CD8-positive, alpha-beta memory T cell (primary cell): Measurements from ENCODE around the gene CRYBA2. TPM values are rescaled to one million over a fixed set of nuclear protein-coding genes. Genes with fewer than 3 reads are reported as not detected.

Experiments used
- CTCF ChIA-PET: fragments of 350-600 bp; sonication (Branson Sonifier 250); formaldehyde crosslinking; loops from one replicate; lab custom pipeline; 2021; ENCODE audit warnings: antibody characterized with exemption; lab: Charles Lee
- POLR2A ChIA-PET: fragments of 350-600 bp; sonication (Branson Sonifier 250); formaldehyde crosslinking; loops from one replicate; lab custom pipeline; 2021; ENCODE audit warnings: antibody characterized with exemption; lab: Charles Lee
- DNase-seq, 5 donors: peaks; one replicate each; pipeline versions ENCODE4 v3.0.0 to v3.0.0-alpha.2; 2020 to 2022; ENCODE audit warnings: mixed read lengths in 1 of 5
- H3K27ac ChIP-seq: one replicate; pipeline ENCODE4 v1.7.0; 2013; ENCODE audit warnings: low read depth, mild to moderate bottlenecking, low read length, moderate library complexity
- H3K27me3 ChIP-seq: 2 replicates; pipeline ENCODE4 v1.7.0; 2013; ENCODE audit warnings: low read length, mild to moderate bottlenecking; ENCODE audit not compliant: insufficient read depth, poor library complexity, severe bottlenecking
- H3K36me3 ChIP-seq: 2 replicates; pipeline ENCODE4 v1.7.0; 2013; ENCODE audit warnings: mild to moderate bottlenecking, low read length, moderate library complexity; ENCODE audit not compliant: insufficient read depth
- H3K4me1 ChIP-seq: 2 replicates; pipeline ENCODE4 v1.7.0; 2013; ENCODE audit warnings: mild to moderate bottlenecking, low read length, moderate library complexity; ENCODE audit not compliant: insufficient read depth
- H3K4me3 ChIP-seq: 2 replicates; pipeline ENCODE4 v1.7.0; 2013; ENCODE audit warnings: mild to moderate bottlenecking, low read length
- H3K9me3 ChIP-seq: 2 replicates; pipeline ENCODE4 v1.7.0; 2013; ENCODE audit warnings: mild to moderate bottlenecking, low read length
- H3K27ac Mint-ChIP-seq, 8 donors: one replicate each; pipeline ENCODE4 v1.8.0; 2020 to 2021; ENCODE audit warnings: mixed read lengths in 8 of 8, mild to moderate bottlenecking in 6 of 8, inconsistent platforms in 3 of 8, moderate library complexity in 3 of 8
- H3K27me3 Mint-ChIP-seq, 2 donors: one replicate each; pipeline ENCODE4 v1.8.0; 2020 to 2021; ENCODE audit warnings: mixed read lengths in 2 of 2, mild to moderate bottlenecking in 1 of 2, moderate library complexity in 1 of 2
- H3K36me3 Mint-ChIP-seq, 3 donors: one replicate each; pipeline ENCODE4 v1.8.0; 2020 to 2021; ENCODE audit warnings: mixed read lengths in 3 of 3, inconsistent platforms in 1 of 3, mild to moderate bottlenecking in 1 of 3
- H3K4me1 Mint-ChIP-seq, 3 donors: one replicate each; pipeline ENCODE4 v1.8.0; 2020 to 2021; ENCODE audit warnings: mixed read lengths in 3 of 3, inconsistent platforms in 1 of 3, mild to moderate bottlenecking in 1 of 3
- H3K4me3 Mint-ChIP-seq, 7 donors: one replicate each; pipeline ENCODE4 v1.8.0; 2020 to 2021; ENCODE audit warnings: mixed read lengths in 7 of 7, mild to moderate bottlenecking in 6 of 7, moderate library complexity in 4 of 7, inconsistent platforms in 2 of 7
- H3K9me3 Mint-ChIP-seq, 5 donors: one replicate each; pipeline ENCODE4 v1.8.0; 2020 to 2022; ENCODE audit warnings: mixed read lengths in 5 of 5, mild to moderate bottlenecking in 3 of 5, moderate library complexity in 2 of 5, inconsistent platforms in 1 of 5
- polyA plus RNA-seq: library from polyadenylated mRNA; unstranded; fragments of 300-500 nt; fragmentation: Illumina TruSeq; gene quantifications from one replicate; pipeline ENCODE4 v1.2.3, GENCODE V29; 2021
- total RNA-seq, 2 experiments: library from RNA; stranded (reverse); gene quantifications; one replicate each; pipeline ENCODE4 v1.2.3, GENCODE V29; 2021

The CRYBA2 gene
- total and polyA plus RNA-seq, 3 experiments from 2014 or later: not detected

DNA sequence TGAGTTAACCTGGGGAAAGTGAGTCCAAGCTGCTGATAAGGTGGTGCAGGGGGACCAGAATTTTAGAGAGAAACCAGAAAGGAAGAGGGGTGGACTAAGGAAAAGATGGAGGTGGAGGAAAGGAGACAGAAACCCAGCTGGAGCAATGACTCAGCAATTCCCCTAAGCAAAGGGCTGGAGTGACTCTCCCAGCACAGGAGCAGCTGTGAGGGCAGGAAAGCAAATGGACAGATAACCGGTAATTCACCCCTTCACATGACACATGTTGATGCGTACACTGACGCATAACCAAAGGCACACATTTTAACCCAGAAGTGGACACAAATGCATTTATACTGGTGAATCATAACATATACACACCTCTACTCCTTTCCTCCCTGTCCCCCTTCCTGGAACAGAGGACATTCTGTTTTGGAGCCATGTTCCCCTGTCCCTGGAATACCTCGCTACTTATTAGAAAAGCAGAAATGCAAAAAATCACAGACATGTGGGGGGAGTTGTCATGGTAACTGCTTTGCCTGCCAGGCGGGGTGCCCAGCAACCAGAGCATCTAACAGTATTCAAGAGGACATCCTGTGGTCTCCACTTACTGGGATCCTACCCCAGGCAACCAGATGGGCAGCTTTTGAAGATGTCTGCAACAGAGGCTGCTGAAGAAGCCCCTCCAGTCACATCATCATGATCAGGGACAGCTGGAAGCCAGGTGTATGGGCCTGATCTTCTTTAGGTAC, 29.0 kb downstream of the CRYBA2 start:
- DNase-seq: no peak
- Mint-ChIP-seq H3K36me3 (peaks cover 0 to 7% (median 0%) of the 10 kb centered on the region in 3 donors), H3K9me3 (peaks cover 0 to 5% (median 0%) of the 10 kb centered on the region in 5 donors), H3K27me3 (peaks cover 58 to 69% of the 10 kb centered on the region in 2 donors), H3K27ac (no peak overlapping the region), H3K4me1 (peaks cover 8 to 30% (median 9%) of the 10 kb centered on the region in 3 donors), H3K4me3 (peak overlapping the region in 1 of 7 donors; percentile 35)
- POLR2A ChIA-PET: no interaction called here
- H3K36me3 ChIP-seq: no peaks in the 10 kb centered on the region
- CTCF ChIA-PET: interaction anchor here (5.1 kb wide), 1 partner anchor 17 kb away, joined by 28 read pairs; no protein-coding TSS in a partner anchor
- peaks cover 40% of the 10 kb centered on the region for H3K27me3 ChIP-seq
- no peaks in the 10 kb centered on the region for H3K9me3 ChIP-seq
- H3K4me3 ChIP-seq: no peak overlapping the region
- no peak overlapping the region for H3K27ac ChIP-seq
- peaks cover 11% of the 10 kb centered on the region for H3K4me1 ChIP-seq

DNA sequence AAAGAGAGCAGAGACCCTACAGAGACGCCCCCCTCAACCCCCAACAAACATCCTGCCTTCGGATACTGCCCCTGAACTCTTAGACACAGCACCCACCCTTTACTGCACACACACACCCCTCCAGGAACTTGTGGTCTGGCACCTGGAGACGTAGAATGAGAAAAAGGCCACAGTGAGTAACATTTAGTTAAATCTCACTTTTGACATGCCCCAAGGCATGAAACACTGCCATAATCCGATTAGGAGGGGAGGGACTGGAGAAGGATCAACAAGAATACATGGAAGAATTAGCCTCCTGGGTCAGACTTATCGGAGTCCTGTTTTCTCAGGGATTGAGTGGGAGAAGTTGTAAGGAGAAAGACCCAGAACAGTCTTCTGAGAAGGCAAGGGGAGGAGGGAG, 29.6 kb downstream of the CRYBA2 start:
- peaks cover 12 to 36% (median 14%) of the 10 kb centered on the region in 3 donors for H3K4me1 Mint-ChIP-seq
- DNase-seq: no peak
- H3K27ac ChIP-seq: no peak overlapping the region
- CTCF ChIA-PET: interaction anchor here (0.6 to 5.1 kb wide), 2 partner anchors 17 kb away, joined by 5 to 28 read pairs; no protein-coding TSS in a partner anchor
- no peak overlapping the region for H3K4me3 ChIP-seq
- H3K27me3 Mint-ChIP-seq: peaks cover 64 to 71% of the 10 kb centered on the region in 2 donors
- peaks cover 11% of the 10 kb centered on the region for H3K4me1 ChIP-seq
- no peak overlapping the region for H3K4me3 Mint-ChIP-seq
- peaks cover 0 to 7% (median 0%) of the 10 kb centered on the region in 3 donors for H3K36me3 Mint-ChIP-seq
- peaks cover 0 to 5% (median 0%) of the 10 kb centered on the region in 5 donors for H3K9me3 Mint-ChIP-seq
- POLR2A ChIA-PET: no interaction called here
- H3K9me3 ChIP-seq: no peaks in the 10 kb centered on the region
- no peaks in the 10 kb centered on the region for H3K36me3 ChIP-seq
- peaks cover 44% of the 10 kb centered on the region for H3K27me3 ChIP-seq
- H3K27ac Mint-ChIP-seq: no peak overlapping the region

DNA sequence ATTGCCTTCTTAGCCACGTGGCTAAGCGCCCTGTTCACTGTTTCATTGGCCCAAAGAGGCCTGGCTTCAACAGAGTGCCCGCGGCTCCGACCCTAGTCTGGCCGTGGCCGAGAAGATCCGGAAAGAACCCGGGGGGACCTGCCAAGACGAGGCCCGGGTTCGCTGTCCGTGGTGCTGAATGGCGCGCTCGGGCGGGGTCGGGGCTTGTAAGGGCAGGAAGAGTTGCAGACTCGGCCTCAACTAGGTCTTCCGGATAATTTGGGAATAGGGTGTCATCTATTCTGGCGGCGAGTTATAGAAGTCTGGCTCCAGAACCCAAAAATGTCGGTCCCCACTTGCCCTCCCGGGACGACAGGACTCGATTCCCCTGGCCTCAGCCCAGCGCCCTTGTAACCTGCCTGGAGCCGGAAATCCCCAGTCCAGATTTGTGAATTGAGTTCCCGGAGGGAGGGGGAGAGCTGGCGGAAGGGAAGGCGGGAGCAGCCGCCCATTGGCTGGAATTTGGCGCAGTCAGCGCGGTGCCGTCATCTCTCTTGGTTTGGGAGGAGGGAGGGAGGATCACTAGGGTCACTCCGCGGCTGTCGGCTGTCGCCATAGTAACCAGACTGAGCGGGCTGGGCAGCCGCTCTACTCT, 30.2 kb downstream of the CRYBA2 start:
- Mint-ChIP-seq H3K36me3 (peaks cover 0 to 7% (median 0%) of the 10 kb centered on the region in 3 donors), H3K27ac (no peak overlapping the region), H3K9me3 (peaks cover 0 to 6% (median 0%) of the 10 kb centered on the region in 5 donors), H3K4me1 (peaks cover 12 to 37% (median 18%) of the 10 kb centered on the region in 3 donors), H3K4me3 (no peak overlapping the region), H3K27me3 (peaks cover 69 to 73% of the 10 kb centered on the region in 2 donors)
- peak; percentile 35 to 71 (median 40) for DNase-seq
- Histone ChIP-seq H3K27ac (no peak overlapping the region), H3K4me1 (peaks cover 11% of the 10 kb centered on the region), H3K27me3 (peaks cover 48% of the 10 kb centered on the region), H3K9me3 (no peaks in the 10 kb centered on the region), H3K36me3 (no peaks in the 10 kb centered on the region), H3K4me3 (no peak overlapping the region)
- CTCF ChIA-PET: interaction anchor here (0.6 to 1.6 kb wide), 2 partner anchors 17 kb away, joined by 5 read pairs; no protein-coding TSS in a partner anchor
- POLR2A ChIA-PET: no interaction called here

DNA sequence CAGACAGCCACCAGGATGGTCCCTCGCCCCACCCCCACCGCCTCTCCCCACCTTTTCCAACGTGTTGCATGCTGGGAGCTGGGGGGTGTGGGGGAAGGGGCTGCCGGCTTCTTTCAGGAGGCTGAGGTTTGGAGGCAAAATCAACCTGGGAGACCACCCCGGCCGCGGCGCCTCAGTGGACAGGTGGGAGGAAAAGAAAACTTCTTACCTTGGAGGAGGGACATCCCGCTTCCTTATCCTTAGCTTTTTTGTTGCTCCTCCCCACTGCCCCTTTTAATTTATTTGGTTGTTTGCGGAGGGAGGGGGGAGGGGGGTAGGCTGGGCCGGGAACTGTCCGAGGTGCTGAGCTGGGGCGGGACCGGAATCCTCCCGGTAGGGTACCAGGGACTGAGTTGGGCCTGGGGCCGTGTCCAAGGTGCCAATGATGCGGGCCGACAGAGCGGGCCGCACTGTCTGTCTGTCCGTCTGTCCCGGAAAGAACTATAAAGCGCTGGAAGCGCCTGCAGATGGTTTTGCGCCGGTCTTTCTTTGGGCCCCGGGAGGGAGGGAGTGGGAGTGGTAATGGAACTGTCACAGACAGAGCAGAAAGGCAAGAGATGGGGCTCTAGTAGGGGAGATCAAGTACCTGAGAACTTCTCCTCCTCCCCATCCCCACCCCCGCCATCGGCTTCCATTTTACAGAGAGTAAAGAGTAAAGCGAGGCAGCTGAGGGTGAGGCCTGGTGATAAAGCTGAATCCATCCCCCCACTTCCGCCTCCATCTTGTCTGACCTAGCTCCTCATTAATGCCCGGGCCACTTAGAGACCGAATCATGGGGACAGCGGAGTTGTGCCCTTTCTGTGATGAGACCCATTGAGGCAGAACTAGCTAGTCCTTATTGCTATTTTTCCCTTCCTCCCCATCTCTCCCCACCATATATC, 31.3 kb downstream of the CRYBA2 start:
- Mint-ChIP-seq H3K27me3 (peaks cover 77% of the 10 kb centered on the region in 2 donors), H3K27ac (no peak overlapping the region), H3K9me3 (peaks cover 0 to 9% (median 0%) of the 10 kb centered on the region in 5 donors), H3K4me1 (peaks cover 12 to 37% (median 18%) of the 10 kb centered on the region in 3 donors), H3K36me3 (peaks cover 0 to 7% (median 0%) of the 10 kb centered on the region in 3 donors), H3K4me3 (peak overlapping the region in 2 of 7 donors; percentile 19 to 36)
- POLR2A ChIA-PET: no interaction called here
- CTCF ChIA-PET: interaction anchor here (1.6 kb wide), 1 partner anchor 18 kb away, joined by 5 read pairs; no protein-coding TSS in a partner anchor
- no peaks in the 10 kb centered on the region for H3K9me3 ChIP-seq
- peaks cover 11% of the 10 kb centered on the region for H3K4me1 ChIP-seq
- no peak overlapping the region for H3K27ac ChIP-seq
- no peak overlapping the region for H3K4me3 ChIP-seq
- DNase-seq: no peak
- no peaks in the 10 kb centered on the region for H3K36me3 ChIP-seq
- H3K27me3 ChIP-seq: peaks cover 48% of the 10 kb centered on the region

DNA sequence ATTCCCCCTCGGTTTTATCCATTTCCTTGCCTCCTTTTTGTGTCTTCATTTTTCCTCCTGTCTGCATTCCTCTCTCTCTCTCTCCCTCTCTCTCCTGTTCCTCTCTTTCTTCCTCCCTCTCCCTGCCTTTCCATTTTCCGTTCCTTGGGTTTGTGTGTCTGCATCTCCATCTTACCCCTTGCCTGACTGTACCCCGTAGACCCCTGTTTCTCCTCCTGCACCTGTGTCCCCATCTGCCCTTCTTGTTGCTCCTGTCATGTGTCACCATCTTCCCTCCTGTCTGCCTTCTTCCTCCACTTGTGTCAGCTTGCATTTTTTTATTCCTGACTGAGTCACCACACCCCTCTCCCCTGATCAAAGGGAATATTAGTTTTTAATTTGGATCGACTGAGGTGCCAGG, 32.0 kb downstream of the CRYBA2 start:
- DNase-seq: no peak
- peaks cover 12 to 37% (median 18%) of the 10 kb centered on the region in 3 donors for H3K4me1 Mint-ChIP-seq
- POLR2A ChIA-PET: no interaction called here
- CTCF ChIA-PET: interaction anchor here (1.6 kb wide), 1 partner anchor 19 kb away, joined by 5 read pairs; no protein-coding TSS in a partner anchor
- peak overlapping the region in 1 of 8 donors; percentile 1 for H3K27ac Mint-ChIP-seq
- peaks cover 77% of the 10 kb centered on the region in 2 donors for H3K27me3 Mint-ChIP-seq
- peak overlapping the region in 6 of 7 donors; percentile 19 to 74 (median 54) for H3K4me3 Mint-ChIP-seq
- H3K4me3 ChIP-seq: no peak overlapping the region
- peaks cover 0 to 9% (median 0%) of the 10 kb centered on the region in 5 donors for H3K9me3 Mint-ChIP-seq
- peaks cover 11% of the 10 kb centered on the region for H3K4me1 ChIP-seq
- H3K36me3 Mint-ChIP-seq: peaks cover 0 to 7% (median 0%) of the 10 kb centered on the region in 3 donors
- H3K27me3 ChIP-seq: peaks cover 48% of the 10 kb centered on the region
- H3K9me3 ChIP-seq: no peaks in the 10 kb centered on the region
- H3K36me3 ChIP-seq: no peaks in the 10 kb centered on the region
- H3K27ac ChIP-seq: no peak overlapping the region

DNA sequence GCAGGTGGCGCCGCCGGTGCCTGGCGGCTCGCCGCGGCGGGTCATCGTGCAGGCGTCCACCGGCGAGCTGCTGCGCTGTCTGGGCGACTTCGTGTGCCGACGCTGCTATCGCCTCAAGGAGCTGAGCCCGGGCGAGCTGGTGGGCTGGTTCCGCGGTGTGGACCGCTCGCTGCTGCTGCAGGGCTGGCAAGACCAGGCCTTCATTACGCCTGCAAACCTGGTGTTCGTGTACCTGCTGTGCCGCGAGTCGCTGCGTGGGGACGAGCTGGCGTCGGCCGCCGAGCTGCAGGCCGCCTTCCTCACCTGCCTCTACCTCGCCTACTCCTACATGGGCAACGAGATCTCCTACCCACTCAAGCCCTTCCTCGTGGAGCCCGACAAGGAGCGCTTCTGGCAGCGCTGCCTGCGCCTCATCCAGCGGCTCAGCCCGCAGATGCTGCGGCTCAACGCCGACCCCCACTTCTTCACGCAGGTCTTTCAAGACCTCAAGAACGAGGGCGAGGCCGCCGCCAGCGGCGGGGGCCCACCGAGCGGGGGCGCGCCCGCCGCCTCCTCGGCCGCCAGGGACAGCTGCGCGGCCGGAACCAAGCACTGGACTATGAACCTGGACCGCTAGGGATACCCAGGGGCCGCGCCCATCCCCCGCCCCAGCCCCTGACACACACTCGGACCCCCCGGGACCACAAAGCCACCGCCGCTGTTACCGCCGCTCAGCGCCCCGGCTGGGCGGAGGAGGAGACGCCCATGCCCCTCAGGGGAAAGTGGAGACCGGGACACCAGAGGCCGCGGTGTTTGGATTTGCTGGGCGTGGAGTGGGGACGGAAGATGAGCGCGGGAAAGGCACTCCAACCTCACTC, 32.7 kb downstream of the CRYBA2 start:
- peaks cover 0 to 9% (median 0%) of the 10 kb centered on the region in 5 donors for H3K9me3 Mint-ChIP-seq
- H3K4me3 Mint-ChIP-seq: peak overlapping the region; percentile 55 to 74 (median 63)
- DNase-seq: no peak
- Histone ChIP-seq H3K27me3 (peaks cover 48% of the 10 kb centered on the region), H3K27ac (no peak overlapping the region), H3K4me1 (peaks cover 11% of the 10 kb centered on the region), H3K4me3 (no peak overlapping the region), H3K36me3 (no peaks in the 10 kb centered on the region), H3K9me3 (no peaks in the 10 kb centered on the region)
- peaks cover 71 to 72% of the 10 kb centered on the region in 2 donors for H3K27me3 Mint-ChIP-seq
- ChIA-PET POLR2A (no interaction called here), CTCF (interaction anchor here (1.6 to 2.8 kb wide), 2 partner anchors 20 to 62 kb away, joined by 5 to 9 read pairs; no protein-coding TSS in a partner anchor)
- peak overlapping the region in 1 of 8 donors; percentile 1 for H3K27ac Mint-ChIP-seq
- H3K36me3 Mint-ChIP-seq: peaks cover 0 to 7% (median 0%) of the 10 kb centered on the region in 3 donors
- peaks cover 12 to 37% (median 18%) of the 10 kb centered on the region in 3 donors for H3K4me1 Mint-ChIP-seq
